Effector memory CD8-positive, alpha-beta T cell (primary cell): Measurements from ENCODE around the gene UGCG.

Experiments used
- ATAC-seq: fragments of 150-1000 bp; cut with Tn5 transposase; replicated peaks from 2 replicates; pipeline ENCODE4 v1.10.0; 2021; ENCODE audit warnings: mild to moderate bottlenecking, moderate library complexity
- DNase-seq, 3 experiments: peaks; one replicate each; pipeline ENCODE4 v3.0.0; 2021
- H3K27ac Mint-ChIP-seq, 2 donors: one replicate each; pipeline ENCODE4 v1.8.0; 2022; ENCODE audit warnings: mild to moderate bottlenecking in 2 of 2, mixed read lengths in 2 of 2, moderate library complexity in 2 of 2
- H3K27me3 Mint-ChIP-seq, 2 donors: one replicate each; pipeline ENCODE4 v1.8.0; 2022; ENCODE audit warnings: mixed read lengths in 2 of 2
- H3K36me3 Mint-ChIP-seq: one replicate; pipeline ENCODE4 v1.8.0; 2022; ENCODE audit warnings: mild to moderate bottlenecking, moderate library complexity, mixed read lengths; ENCODE audit not compliant: insufficient read depth
- H3K4me1 Mint-ChIP-seq, 2 donors: one replicate each; pipeline ENCODE4 v1.8.0; 2022; ENCODE audit warnings: low read depth in 2 of 2, mixed read lengths in 2 of 2
- H3K4me3 Mint-ChIP-seq, 2 donors: one replicate each; pipeline ENCODE4 v1.8.0; 2022; ENCODE audit warnings: mild to moderate bottlenecking in 2 of 2, mixed read lengths in 2 of 2, moderate library complexity in 2 of 2
- H3K9me3 Mint-ChIP-seq, 2 donors: one replicate each; pipeline ENCODE4 v1.8.0; 2022; ENCODE audit warnings: mixed read lengths in 2 of 2

UGCG gene

DNA sequence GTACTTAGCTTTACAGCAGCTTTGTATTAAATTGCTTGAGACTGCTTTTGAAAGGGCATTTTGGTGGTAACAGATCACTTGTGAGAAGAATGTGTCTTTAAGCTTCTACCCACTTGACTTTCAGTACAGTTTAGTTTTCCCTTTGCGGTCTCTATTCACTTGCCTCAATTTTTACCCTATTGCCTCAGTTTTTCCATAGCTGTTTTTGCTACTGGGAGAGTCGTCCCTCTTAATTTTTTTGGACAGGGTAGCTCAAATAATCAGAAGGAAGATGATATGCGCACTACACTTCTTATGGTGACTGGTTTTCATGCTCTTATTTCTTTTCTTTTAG is 18.8 kb downstream of the UGCG start:
- Mint-ChIP-seq H3K9me3 (no peaks in the 10 kb centered on the region), H3K27ac (no peak overlapping the region), H3K36me3 (peaks cover 35% of the 10 kb centered on the region), H3K4me1 (peaks cover 39 to 56% of the 10 kb centered on the region in 2 donors), H3K27me3 (no peaks in the 10 kb centered on the region), H3K4me3 (peak overlapping the region; percentile 17 to 65)
- DNase-seq (no peak), ATAC-seq (no peak)

DNA sequence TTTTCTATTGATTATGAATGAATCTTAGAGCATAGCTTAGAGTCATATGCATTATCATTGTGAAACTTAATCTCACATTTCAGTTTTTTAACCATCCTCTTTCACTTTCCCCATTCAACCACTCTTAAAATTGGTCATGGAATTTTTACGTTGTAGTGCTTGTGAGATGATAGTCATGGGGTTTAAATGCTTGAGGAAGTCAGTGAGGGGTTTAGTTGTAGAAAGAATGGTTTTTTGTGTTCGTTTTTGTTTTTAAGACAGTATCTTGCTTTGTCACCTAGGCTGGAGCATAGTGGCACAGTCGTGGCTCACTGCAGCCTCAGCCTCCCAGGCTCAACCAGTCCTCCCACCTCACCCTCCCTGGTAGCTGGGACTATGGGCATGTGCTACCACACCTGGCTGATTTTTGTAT is 19.6 kb downstream of the UGCG start:
- DNase-seq (no peak), ATAC-seq (no peak)
- Mint-ChIP-seq H3K4me3 (peak overlapping the region; percentile 32 to 48), H3K27ac (no peak overlapping the region), H3K9me3 (no peaks in the 10 kb centered on the region), H3K36me3 (peaks cover 43% of the 10 kb centered on the region), H3K27me3 (no peaks in the 10 kb centered on the region), H3K4me1 (peaks cover 31 to 48% of the 10 kb centered on the region in 2 donors)

DNA sequence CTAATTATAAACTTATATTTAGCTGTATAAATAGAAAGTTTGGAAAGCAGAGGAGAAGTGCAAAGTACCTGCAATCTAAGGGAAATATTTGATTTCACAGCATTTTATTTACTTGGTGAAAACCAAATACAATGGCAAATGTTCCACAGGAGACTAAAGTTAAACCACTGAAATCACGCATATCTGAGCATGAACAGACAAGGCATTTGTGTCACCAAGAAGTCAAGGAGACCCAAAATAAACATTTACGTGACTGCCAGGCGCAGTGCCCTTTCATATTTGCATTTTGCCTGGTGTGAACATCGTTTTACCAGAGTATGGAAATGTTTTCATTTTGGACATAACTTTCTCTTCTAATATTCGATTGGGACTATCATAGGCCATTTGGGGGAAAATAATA is 20.6 kb downstream of the UGCG start:
- ATAC-seq (no peak), DNase-seq (no peak)
- peaks cover 44% of the 10 kb centered on the region for H3K36me3 Mint-ChIP-seq
- no peaks in the 10 kb centered on the region for H3K9me3 Mint-ChIP-seq
- H3K4me3 Mint-ChIP-seq: no peak overlapping the region
- H3K27me3 Mint-ChIP-seq: no peaks in the 10 kb centered on the region
- no peak overlapping the region for H3K27ac Mint-ChIP-seq
- peaks cover 24 to 43% of the 10 kb centered on the region in 2 donors for H3K4me1 Mint-ChIP-seq

DNA sequence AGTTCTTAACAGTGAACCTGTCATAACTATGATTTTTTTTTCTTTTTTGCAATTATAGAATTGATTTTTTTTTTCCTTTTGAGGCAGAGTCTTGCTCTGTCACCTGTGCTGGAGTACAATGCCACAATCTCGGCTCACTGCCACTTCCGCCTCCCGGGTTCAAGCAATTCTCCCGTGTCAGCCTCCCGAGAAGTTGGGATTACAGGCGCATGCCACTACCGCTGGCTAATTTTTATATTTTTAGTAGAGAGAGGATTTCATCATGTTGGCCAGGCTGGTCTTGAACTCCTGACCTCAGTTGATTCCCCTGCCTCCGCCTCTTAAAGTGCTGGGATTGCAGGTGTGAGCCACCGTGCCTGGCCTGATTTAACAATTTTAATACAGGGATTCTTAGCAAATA is 21.4 kb downstream of the UGCG start:
- ATAC-seq: no peak
- H3K9me3 Mint-ChIP-seq: no peaks in the 10 kb centered on the region
- no peak overlapping the region for H3K4me3 Mint-ChIP-seq
- peaks cover 51% of the 10 kb centered on the region for H3K36me3 Mint-ChIP-seq
- H3K27ac Mint-ChIP-seq: no peak overlapping the region
- H3K4me1 Mint-ChIP-seq: peaks cover 21 to 38% of the 10 kb centered on the region in 2 donors
- DNase-seq: no peak
- no peaks in the 10 kb centered on the region for H3K27me3 Mint-ChIP-seq

DNA sequence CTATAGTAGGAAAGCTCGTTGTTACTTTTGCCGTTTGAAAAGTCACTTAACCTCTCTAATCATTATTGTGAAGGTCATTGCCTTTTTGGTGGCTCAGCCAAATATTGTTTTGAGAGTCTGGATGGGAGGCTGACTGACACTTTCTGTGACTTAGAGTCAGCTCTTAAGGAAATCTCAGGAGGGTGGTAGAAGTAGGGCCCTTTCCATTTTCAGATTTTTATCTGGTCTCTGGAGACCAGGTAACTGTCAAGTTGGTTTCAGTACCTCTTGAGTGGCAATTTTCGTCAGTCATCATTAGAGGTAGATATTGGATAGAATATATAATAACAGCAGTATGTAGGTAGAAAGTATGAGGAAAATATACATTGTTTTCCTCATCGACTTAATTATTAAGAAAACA is 23.3 kb downstream of the UGCG start:
- ATAC-seq: no peak
- H3K36me3 Mint-ChIP-seq: peaks cover 55% of the 10 kb centered on the region
- H3K4me1 Mint-ChIP-seq: peaks cover 8 to 23% of the 10 kb centered on the region in 2 donors
- no peaks in the 10 kb centered on the region for H3K27me3 Mint-ChIP-seq
- DNase-seq: no peak
- no peak overlapping the region for H3K27ac Mint-ChIP-seq
- no peaks in the 10 kb centered on the region for H3K9me3 Mint-ChIP-seq
- no peak overlapping the region for H3K4me3 Mint-ChIP-seq

DNA sequence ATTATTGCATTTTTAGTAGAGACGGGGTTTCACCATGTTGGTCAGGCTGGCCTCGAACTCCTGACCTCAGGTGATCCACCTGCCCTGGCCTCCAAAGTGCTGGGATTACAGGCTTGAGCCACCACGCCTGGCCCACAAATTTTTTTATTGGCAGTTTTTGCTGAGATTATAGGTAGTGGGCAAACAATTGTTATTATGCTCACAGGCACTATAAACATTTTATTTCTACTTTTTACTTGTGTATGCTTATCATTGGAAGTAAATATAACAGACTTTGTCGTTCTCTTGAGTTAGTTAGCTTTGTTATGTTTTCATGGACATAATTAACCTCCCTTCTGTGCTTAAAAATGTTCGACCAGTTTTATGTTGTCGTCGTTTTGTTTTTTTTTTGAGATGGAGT is 23.9 kb downstream of the UGCG start:
- ATAC-seq: no peak
- H3K4me1 Mint-ChIP-seq: peaks cover 4 to 17% of the 10 kb centered on the region in 2 donors

DNA sequence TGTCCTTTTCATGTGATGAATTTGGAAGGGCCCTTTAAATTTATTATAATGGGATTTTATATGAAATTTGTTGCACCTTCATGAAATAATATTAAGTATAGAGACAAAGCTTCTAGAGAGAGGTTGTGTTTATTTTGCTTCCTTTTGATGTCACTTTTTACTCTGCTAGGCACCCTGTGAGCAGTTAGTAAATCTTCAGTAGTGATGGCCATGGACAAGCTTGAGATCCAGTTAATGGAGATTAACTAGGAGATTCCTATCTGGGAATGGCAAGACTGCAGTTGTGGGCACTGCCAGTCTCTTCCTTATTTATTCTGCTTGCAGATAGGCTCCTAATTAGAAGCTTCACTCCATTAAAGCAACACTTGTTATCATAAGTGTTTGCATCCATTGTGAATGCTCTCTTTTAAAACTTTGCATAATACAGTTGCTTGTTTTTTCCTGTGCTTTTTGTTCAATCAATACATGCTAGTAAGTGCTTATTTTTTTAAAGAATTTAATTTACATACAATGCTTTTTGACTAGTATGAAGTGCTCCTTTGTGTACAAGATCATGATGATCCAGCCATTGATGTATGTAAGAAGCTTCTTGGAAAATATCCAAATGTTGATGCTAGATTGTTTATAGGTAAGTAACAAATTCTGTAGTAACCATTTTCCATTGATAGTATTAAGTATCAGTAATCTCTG is 25.9 kb downstream of the UGCG start:
- H3K4me1 Mint-ChIP-seq: peaks cover 6 to 19% of the 10 kb centered on the region in 2 donors
- ATAC-seq: no peak
- H3K27ac Mint-ChIP-seq: peak overlapping the region in 1 of 2 donors; percentile 51

More for the DNA sequence above, 23.9 kb downstream of the UGCG start:
- no peak overlapping the region for H3K4me3 Mint-ChIP-seq
- no peak for DNase-seq
- H3K9me3 Mint-ChIP-seq: no peaks in the 10 kb centered on the region
- no peaks in the 10 kb centered on the region for H3K27me3 Mint-ChIP-seq
- H3K27ac Mint-ChIP-seq: no peak overlapping the region
- H3K36me3 Mint-ChIP-seq: peaks cover 50% of the 10 kb centered on the region

DNA sequence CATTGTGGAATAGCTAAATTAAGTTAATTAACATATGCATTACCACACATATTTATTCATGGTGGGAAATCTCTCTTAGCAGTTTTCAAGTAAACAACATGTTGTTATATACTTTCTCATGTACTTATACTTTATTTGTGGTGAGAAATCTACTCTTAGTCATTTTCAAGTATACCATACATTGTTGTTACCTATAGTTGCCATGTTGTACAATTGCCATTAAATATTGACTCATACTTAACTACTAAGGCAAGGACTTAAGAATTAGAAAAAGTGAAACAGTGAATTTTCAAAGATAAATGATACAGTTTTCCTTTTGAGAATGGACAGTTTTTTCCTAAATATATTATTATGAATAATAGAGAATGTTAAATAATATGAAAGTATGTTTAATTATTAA is 27.7 kb downstream of the UGCG start:
- ATAC-seq (no peak), DNase-seq (no peak)
- peaks cover 54% of the 10 kb centered on the region for H3K36me3 Mint-ChIP-seq
- H3K9me3 Mint-ChIP-seq: no peaks in the 10 kb centered on the region
- H3K27me3 Mint-ChIP-seq: no peaks in the 10 kb centered on the region
- peaks cover 10 to 20% of the 10 kb centered on the region in 2 donors for H3K4me1 Mint-ChIP-seq
- H3K4me3 Mint-ChIP-seq: no peak overlapping the region
- H3K27ac Mint-ChIP-seq: no peak overlapping the region

More for the DNA sequence above, 25.9 kb downstream of the UGCG start:
- no peak for DNase-seq
- Mint-ChIP-seq H3K36me3 (peaks cover 52% of the 10 kb centered on the region), H3K4me3 (no peak overlapping the region), H3K9me3 (no peaks in the 10 kb centered on the region), H3K27me3 (no peaks in the 10 kb centered on the region)

DNA sequence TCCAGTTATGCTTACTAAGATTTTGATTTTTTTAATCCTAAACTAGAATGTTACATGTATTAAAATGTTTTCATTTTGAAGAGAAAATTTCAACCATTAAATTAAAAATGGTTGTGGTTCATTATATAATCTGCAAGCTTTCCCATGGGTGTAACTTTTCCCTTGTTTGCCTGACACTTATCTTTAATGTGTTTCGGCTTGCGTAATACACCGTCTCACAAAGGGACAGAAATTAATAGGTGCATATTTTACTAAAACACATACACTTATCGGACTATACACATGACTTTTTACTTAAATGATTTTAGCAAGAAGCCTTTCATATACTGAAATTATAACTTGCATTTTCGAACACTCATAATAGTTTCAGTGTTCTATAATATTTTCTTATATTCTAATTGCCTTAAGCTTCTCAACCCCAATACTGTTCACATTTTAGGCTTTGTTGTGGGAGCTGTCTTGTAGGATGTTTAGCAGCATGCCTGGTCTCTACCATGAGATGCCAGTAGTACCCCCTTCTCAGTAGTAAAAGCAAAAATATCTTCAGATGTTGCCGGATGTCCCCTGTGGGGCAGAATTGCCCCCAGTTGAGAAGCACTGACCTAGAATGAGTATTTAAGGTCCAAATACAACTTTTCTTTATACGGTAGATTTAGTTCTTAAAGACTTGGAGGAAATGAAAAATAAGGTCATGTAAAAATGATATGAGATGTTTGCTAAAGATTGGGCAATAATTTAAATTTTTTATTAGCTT is 28.6 kb downstream of the UGCG start:
- Mint-ChIP-seq H3K27ac (peak overlapping the region in 1 of 2 donors; percentile 84), H3K4me1 (peaks cover 10 to 20% of the 10 kb centered on the region in 2 donors), H3K4me3 (no peak overlapping the region), H3K27me3 (no peaks in the 10 kb centered on the region), H3K9me3 (no peaks in the 10 kb centered on the region), H3K36me3 (peaks cover 55% of the 10 kb centered on the region)
- no peak for DNase-seq
- ATAC-seq: no peak

DNA sequence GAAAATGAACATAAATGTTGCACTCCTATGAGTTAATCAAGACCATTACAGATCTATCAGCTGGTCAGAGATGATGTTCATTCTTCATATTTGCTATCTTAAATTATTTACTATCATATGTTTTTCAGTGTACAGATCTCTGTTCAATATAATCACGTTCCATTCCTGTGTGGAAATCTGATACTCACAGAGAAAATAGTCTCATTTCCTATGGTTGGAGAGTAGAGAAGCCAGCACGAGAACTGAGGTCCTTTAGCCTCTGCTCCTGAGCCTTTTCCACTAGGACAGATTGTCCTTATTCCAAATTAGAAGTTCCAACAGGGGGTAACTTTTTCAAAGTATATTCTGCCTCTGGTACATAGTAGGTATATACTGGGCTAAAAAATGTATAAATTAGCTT is 29.2 kb downstream of the UGCG start:
- no peaks in the 10 kb centered on the region for H3K27me3 Mint-ChIP-seq
- peak overlapping the region in 1 of 2 donors; percentile 84 for H3K27ac Mint-ChIP-seq
- peaks cover 10 to 20% of the 10 kb centered on the region in 2 donors for H3K4me1 Mint-ChIP-seq
- no peaks in the 10 kb centered on the region for H3K9me3 Mint-ChIP-seq
- DNase-seq: no peak
- H3K4me3 Mint-ChIP-seq: no peak overlapping the region
- no peak for ATAC-seq
- peaks cover 55% of the 10 kb centered on the region for H3K36me3 Mint-ChIP-seq

DNA sequence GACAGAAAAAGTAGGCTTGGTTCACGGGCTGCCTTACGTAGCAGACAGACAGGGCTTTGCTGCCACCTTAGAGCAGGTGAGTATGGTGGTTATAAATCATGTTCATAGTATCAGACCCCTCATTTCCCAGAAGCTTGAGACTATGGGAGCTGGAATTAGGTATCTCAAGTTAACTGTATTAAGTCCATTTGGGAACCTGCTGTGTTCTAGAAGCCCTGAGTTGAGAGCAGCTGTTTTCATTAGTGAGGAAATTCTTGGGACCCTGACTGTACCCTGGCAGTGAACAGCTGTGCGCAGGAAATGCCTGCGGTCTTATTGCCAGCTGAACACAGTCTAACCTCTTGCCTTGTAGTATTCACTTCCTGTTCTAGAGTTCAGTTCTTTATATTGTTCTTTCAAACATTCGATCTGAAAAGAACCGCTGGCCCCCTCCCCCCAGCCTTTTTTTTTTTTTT is 29.8 kb downstream of the UGCG start:
- H3K27me3 Mint-ChIP-seq: no peaks in the 10 kb centered on the region
- peaks cover 10 to 20% of the 10 kb centered on the region in 2 donors for H3K4me1 Mint-ChIP-seq
- H3K36me3 Mint-ChIP-seq: peaks cover 57% of the 10 kb centered on the region
- peak overlapping the region; percentile 84 to 90 for H3K27ac Mint-ChIP-seq
- peak overlapping the region; percentile 72 to 76 for H3K4me3 Mint-ChIP-seq
- ATAC-seq (peak; percentile 99), DNase-seq (peak; percentile 42 to 47 (median 45))
- no peaks in the 10 kb centered on the region for H3K9me3 Mint-ChIP-seq

DNA sequence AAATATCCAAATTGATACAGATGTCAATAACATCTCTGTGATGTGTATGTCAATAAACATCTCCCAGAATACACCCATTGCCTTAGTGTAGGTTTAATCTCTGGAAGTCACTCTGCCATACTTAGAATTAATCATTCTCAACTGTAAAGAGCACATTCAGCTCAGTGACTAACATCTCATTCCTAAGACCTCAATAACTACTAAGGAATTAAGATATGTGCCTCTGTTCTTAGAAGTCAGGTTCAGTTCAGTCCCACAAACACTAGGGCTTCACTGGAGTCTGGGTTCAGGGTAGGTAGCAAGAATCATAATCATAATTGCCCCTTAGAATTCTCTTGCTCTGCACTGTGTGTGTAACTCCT is 31.7 kb downstream of the UGCG start:
- Mint-ChIP-seq H3K4me1 (peaks cover 10 to 13% of the 10 kb centered on the region in 2 donors), H3K36me3 (peaks cover 65% of the 10 kb centered on the region)

DNA sequence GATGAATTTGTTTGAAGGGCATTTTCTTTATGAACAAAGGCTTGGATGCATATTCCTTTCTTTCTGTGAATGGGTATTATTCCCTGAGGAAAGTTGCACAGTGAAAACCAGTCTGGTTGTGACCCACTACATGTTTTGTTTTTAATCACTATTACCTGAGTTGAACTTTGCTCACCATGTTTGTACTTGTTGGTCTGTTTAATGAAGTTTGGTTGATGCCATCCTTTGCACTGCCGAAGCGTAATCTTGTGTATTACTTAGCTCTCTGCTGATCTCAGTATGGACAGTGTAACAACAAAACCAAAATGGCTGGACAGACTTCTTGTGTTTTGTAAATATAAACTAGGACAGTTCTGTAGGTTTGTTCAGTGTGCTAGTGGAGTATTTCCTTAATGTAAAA is 38.1 kb downstream of the UGCG start:
- Mint-ChIP-seq H3K27me3 (no peaks in the 10 kb centered on the region), H3K27ac (no peak overlapping the region), H3K4me1 (peaks cover 18 to 22% of the 10 kb centered on the region in 2 donors), H3K36me3 (peaks cover 61% of the 10 kb centered on the region), H3K4me3 (no peak overlapping the region), H3K9me3 (peaks cover 0 to 2% of the 10 kb centered on the region in 2 donors)
- DNase-seq (no peak), ATAC-seq (no peak)

More for the DNA sequence above, 31.7 kb downstream of the UGCG start:
- no peak for DNase-seq
- no peak for ATAC-seq
- Mint-ChIP-seq H3K27me3 (no peaks in the 10 kb centered on the region), H3K27ac (no peak overlapping the region), H3K9me3 (no peaks in the 10 kb centered on the region), H3K4me3 (no peak overlapping the region)

DNA sequence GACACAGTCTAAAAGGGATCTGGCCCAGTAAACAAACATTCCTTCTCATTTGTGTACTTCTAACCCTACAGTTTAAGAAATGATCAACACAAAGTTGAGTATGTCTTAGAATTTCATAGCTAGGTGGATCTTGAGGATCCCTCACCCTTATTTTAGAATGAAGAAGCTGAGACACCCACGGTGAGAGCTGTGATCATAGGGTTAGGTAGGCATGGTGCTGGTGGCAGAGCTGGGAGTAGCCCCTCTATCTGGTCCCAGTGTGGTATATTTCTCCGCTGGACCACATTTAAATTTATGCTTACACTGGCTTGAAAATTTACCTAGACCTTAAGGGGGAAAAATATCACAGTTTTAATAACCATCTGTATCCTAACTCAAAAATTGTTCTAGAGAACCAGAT is 39.8 kb downstream of the UGCG start:
- no peak for ATAC-seq
- no peak overlapping the region for H3K4me3 Mint-ChIP-seq

More for the DNA sequence above, 39.8 kb downstream of the UGCG start:
- Mint-ChIP-seq H3K36me3 (peaks cover 45% of the 10 kb centered on the region), H3K4me1 (peaks cover 18 to 22% of the 10 kb centered on the region in 2 donors), H3K9me3 (peaks cover 0 to 2% of the 10 kb centered on the region in 2 donors), H3K27ac (peak overlapping the region in 1 of 2 donors; percentile 35), H3K27me3 (no peaks in the 10 kb centered on the region)
- DNase-seq: no peak
